Liver (tissue), 3 donors: ENCODE results near the gene ZNF341.

Experiments used
- CTCF ChIP-seq: fragments of 150-350 bp; IDR thresholded peaks from 2 replicates; pipeline ENCODE4 v1.5.1; 2017; ENCODE audit warnings: improper control_type of control experiment, low read depth, low read length; ENCODE audit not compliant: missing input control
- RAD21 ChIP-seq, 2 donors: IDR thresholded peaks; 2 replicates each; pipeline ENCODE4 v1.6.1; 2016; ENCODE audit warnings: antibody characterized with exemption in 2 of 2, mild to moderate bottlenecking in 2 of 2
- REST ChIP-seq: IDR thresholded peaks from 2 replicates; pipeline ENCODE4 v1.6.1; 2016; ENCODE audit warnings: antibody characterized with exemption, mild to moderate bottlenecking
- SP1 ChIP-seq: IDR thresholded peaks from 2 replicates; pipeline ENCODE4 v1.6.1; 2018; ENCODE audit warnings: antibody characterized with exemption, mild to moderate bottlenecking
- donor health status: healthy.
- donor health status: healthy.

GRCh38 chr20:33841436-33841799, 109.6 kb downstream of the ZNF341 start:
- TF ChIP-seq CTCF (no peak), REST (no peak), RAD21 (IDR thresholded peaks at IDR 0.05) (no peak), SP1 (no peak)
